NT2/D1 (cell line): ENCODE measurements around the gene TEC.

Experiments
- DNase-seq: peaks from one replicate; pipeline ENCODE4 v3.0.0-alpha.2; 2011; ENCODE audit warnings: low read depth, low spot score
- H3K27me3 ChIP-seq: 2 replicates; pipeline ENCODE4 v1.6.0; 2011; ENCODE audit warnings: mild to moderate bottlenecking; ENCODE audit not compliant: insufficient read length, insufficient read depth
- H3K36me3 ChIP-seq: 2 replicates; pipeline ENCODE4 v1.6.1; 2011; ENCODE audit warnings: mild to moderate bottlenecking, low read length, mixed read lengths; ENCODE audit not compliant: insufficient read depth, insufficient read length
- H3K4me1 ChIP-seq: 2 replicates; pipeline ENCODE4 v1.5.1; 2011; ENCODE audit not compliant: insufficient read depth, insufficient read length
- H3K4me3 ChIP-seq: 2 replicates; pipeline ENCODE4 v1.5.1; 2011; ENCODE audit warnings: low read depth; ENCODE audit not compliant: insufficient read length
- H3K9ac ChIP-seq: 2 replicates; pipeline ENCODE4 v1.6.0; 2011; ENCODE audit warnings: low read depth; ENCODE audit not compliant: insufficient read length
- H3K9me3 ChIP-seq: 2 replicates; pipeline ENCODE4 v1.5.1; 2011; ENCODE audit warnings: mild to moderate bottlenecking, low read length; ENCODE audit not compliant: insufficient read depth
- SUZ12 ChIP-seq: IDR thresholded peaks from 2 replicates; pipeline ENCODE4 v1.6.1; 2011; ENCODE audit not compliant: insufficient read length, insufficient read depth; ENCODE audit errors: extremely low read depth
- YY1 ChIP-seq: IDR thresholded peaks from 2 replicates; pipeline ENCODE4 v1.6.1; 2011; ENCODE audit not compliant: insufficient read length, insufficient read depth
- ZNF274 ChIP-seq: IDR thresholded peaks from 2 replicates; pipeline ENCODE4 v1.6.1; 2011; ENCODE audit warnings: mild to moderate bottlenecking, low read depth, low read length

The TEC gene

DNA sequence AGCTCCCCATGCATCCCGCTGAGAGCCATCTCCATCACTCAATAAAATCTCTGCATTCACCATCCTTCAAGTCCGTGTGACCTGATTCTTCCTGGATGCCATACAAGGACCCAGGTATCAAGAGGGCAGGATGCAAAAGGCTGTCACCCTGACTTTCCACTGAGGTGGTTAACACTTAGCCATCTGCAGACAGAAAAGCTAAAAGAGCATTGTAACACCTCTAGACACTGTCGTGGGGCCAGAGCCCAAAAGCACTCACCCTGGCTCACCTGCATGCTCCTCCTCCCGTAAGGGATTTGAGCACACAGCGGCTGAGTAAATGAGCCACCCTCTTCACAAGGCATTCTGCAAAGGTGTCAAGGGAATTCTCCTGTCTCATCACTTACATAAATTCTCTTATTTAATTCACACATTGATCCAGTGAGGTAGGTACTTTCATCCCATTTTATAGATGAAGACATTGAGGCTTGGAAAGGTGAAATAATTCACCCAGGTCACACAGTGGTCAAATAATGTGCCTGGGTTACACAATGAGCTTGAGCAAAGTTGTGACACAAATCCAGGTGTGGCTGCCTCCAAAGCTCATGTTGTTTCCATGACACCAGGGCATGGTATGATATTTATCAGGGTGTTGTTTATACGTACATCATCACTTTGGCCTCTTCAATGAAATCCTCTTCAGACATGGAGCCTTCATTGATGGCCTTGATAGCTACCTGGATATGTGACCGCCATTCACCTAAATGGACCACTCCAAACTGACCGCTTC lies 183.6 kb downstream of the TEC start:
- H3K4me1 ChIP-seq: no peaks in the 10 kb centered on the region
- H3K4me3 ChIP-seq: no peak overlapping the region
- no peaks in the 10 kb centered on the region for H3K36me3 ChIP-seq
- H3K9ac ChIP-seq: no peak overlapping the region
- H3K27me3 ChIP-seq: no peaks in the 10 kb centered on the region
- no peak for TF ChIP-seq YY1
- no peak for TF ChIP-seq ZNF274
- no peak for TF ChIP-seq SUZ12
- H3K9me3 ChIP-seq: no peaks in the 10 kb centered on the region
- DNase-seq: no peak
